Esophagus muscularis mucosa (tissue), 4 donors: ENCODE results near the gene LENG1.

Experiments
- EP300 ChIP-seq: sonication (generic); formaldehyde crosslinking; IDR thresholded peaks from one replicate; pipeline ENCODE4 v1.6.1; 2017; ENCODE audit warnings: antibody characterized with exemption
- POLR2A ChIP-seq: fragments of 450-650 bp; IDR thresholded peaks from one replicate; pipeline ENCODE4 v1.6.1; 2017; ENCODE audit warnings: antibody characterized with exemption, moderate library complexity, mild to moderate bottlenecking, low read depth
- TF ChIP-seq, protein P1 (sequence below), 3 experiments: fragments of 200-600 bp in 2 of 3; fragments of 450-650 bp in 1 of 3; sonication (generic) in 2 of 3; IDR thresholded peaks; one replicate each; pipeline ENCODE4 v1.5.1; 2017 to 2019; ENCODE audit warnings: antibody characterized with exemption in 3 of 3, mild to moderate bottlenecking in 2 of 3, moderate library complexity in 1 of 3

DNA sequence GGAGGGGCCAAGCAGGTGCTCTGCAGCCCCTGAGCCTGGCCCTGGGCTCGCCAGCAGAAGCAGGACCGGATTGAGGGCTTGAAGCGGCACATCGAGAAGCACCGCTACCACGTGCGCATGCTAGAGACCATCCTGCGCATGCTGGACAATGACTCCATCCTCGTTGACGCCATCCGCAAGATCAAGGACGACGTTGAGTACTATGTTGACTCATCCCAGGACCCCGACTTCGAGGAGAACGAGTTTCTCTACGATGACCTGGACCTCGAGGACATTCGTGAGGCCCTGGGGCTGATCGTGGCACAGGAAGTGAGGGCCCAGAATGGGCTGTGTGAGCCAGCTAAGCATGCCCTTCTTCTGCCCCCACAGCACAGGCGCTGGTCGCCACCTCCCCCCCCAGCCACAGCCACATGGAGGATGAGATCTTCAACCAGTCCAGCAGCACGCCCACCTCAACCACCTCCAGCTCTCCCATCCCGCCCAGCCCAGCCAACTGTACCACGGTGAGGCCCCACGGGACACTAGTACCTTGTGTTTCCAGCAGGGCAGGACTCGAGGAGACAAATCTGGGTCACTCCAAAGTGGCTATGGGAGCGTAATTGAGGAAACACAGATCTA lies 13.9 kb downstream of the LENG1 start:
- TF ChIP-seq, protein P1, sequence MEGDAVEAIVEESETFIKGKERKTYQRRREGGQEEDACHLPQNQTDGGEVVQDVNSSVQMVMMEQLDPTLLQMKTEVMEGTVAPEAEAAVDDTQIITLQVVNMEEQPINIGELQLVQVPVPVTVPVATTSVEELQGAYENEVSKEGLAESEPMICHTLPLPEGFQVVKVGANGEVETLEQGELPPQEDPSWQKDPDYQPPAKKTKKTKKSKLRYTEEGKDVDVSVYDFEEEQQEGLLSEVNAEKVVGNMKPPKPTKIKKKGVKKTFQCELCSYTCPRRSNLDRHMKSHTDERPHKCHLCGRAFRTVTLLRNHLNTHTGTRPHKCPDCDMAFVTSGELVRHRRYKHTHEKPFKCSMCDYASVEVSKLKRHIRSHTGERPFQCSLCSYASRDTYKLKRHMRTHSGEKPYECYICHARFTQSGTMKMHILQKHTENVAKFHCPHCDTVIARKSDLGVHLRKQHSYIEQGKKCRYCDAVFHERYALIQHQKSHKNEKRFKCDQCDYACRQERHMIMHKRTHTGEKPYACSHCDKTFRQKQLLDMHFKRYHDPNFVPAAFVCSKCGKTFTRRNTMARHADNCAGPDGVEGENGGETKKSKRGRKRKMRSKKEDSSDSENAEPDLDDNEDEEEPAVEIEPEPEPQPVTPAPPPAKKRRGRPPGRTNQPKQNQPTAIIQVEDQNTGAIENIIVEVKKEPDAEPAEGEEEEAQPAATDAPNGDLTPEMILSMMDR (IDR thresholded peaks at IDR 0.05), result no peak
- no peak for TF ChIP-seq POLR2A
- TF ChIP-seq EP300, result no peak
